GM12878 (cell line): ENCODE measurements around the gene RHOF. TPM values are rescaled to one million over a fixed set of nuclear protein-coding genes. Genes with fewer than 3 reads are reported as not detected.
A peak's percentile ranks its signal among the peaks of the same experiment; 100 is the strongest.

Experiments
- ATF7 ChIP-seq: fragments of 450-650 bp; IDR thresholded peaks from 2 replicates; pipeline ENCODE4 v1.6.1; 2016; ENCODE audit warnings: low read depth, mild to moderate bottlenecking
- BMI1 ChIP-seq: fragments of 450-650 bp; IDR thresholded peaks from 2 replicates; pipeline ENCODE4 v1.6.1; 2016; ENCODE audit warnings: mild to moderate bottlenecking, moderate library complexity, borderline replicate concordance
- CBFB ChIP-seq: IDR thresholded peaks from 2 replicates; pipeline ENCODE4 v1.6.1; 2016; ENCODE audit warnings: antibody characterized with exemption, low read depth
- CHD1 ChIP-seq: IDR thresholded peaks from 2 replicates; pipeline ENCODE4 v1.6.1; 2012; ENCODE audit warnings: low read depth, low read length, improper control_type of control experiment
- CHD2 ChIP-seq: IDR thresholded peaks from 2 replicates; pipeline ENCODE4 v1.6.1; 2011; ENCODE audit warnings: low read depth, low read length, improper control_type of control experiment, borderline replicate concordance
- E4F1 ChIP-seq: fragments of 450-650 bp; IDR thresholded peaks from 2 replicates; pipeline ENCODE4 v1.6.1; 2018; ENCODE audit warnings: borderline replicate concordance, mild to moderate bottlenecking; ENCODE audit not compliant: partially characterized antibody
- HDGF ChIP-seq: fragments of 450-650 bp; IDR thresholded peaks from 2 replicates; pipeline ENCODE4 v1.6.1; 2016; ENCODE audit warnings: antibody characterized with exemption
- IKZF2 ChIP-seq, 2 experiments: fragments of 450-650 bp; IDR thresholded peaks; 2 replicates each; pipeline ENCODE4 v1.6.1; 2017; ENCODE audit warnings: mild to moderate bottlenecking in 2 of 2, moderate library complexity in 2 of 2
- MXI1 ChIP-seq: fragments of 150-350 bp; IDR thresholded peaks from 2 replicates; pipeline ENCODE4 v1.6.1; 2011; ENCODE audit warnings: low read depth, mild to moderate bottlenecking, inconsistent platforms, low read length, improper control_type of control experiment
- POLR2A ChIP-seq: IDR thresholded peaks from 2 replicates; pipeline ENCODE4 v1.6.1; 2011; ENCODE audit warnings: low read depth, mild to moderate bottlenecking, low read length
- POLR2AphosphoS5 ChIP-seq: IDR thresholded peaks from 2 replicates; pipeline ENCODE4 v1.6.1; 2011; ENCODE audit warnings: mild to moderate bottlenecking, low read length, inconsistent platforms
- RCOR1 ChIP-seq: conservative IDR thresholded peaks from 2 replicates; pipeline ENCODE4 v1.6.1; 2012; ENCODE audit warnings: low read depth, low read length, improper control_type of control experiment
- RELA ChIP-seq: fragments of 450-650 bp; IDR thresholded peaks from 2 replicates; pipeline ENCODE4 v1.8.0; 2014; ENCODE audit warnings: borderline replicate concordance; ENCODE audit not compliant: partially characterized antibody
- RFX5 ChIP-seq: IDR thresholded peaks from 2 replicates; pipeline ENCODE4 v1.6.1; 2011; ENCODE audit warnings: low read depth, low read length, improper control_type of control experiment
- SIN3A ChIP-seq: IDR thresholded peaks from 2 replicates; pipeline ENCODE4 v1.6.1; 2012; ENCODE audit warnings: low read depth, low read length, improper control_type of control experiment
- SKIL ChIP-seq: fragments of 450-650 bp; IDR thresholded peaks from 2 replicates; pipeline ENCODE4 v1.6.1; 2017; ENCODE audit warnings: mild to moderate bottlenecking, low read depth, inconsistent platforms; ENCODE audit not compliant: poor library complexity, severe bottlenecking
- TCF3 ChIP-seq: IDR thresholded peaks from 2 replicates; pipeline ENCODE4 v1.6.1; 2012; ENCODE audit warnings: low read depth, mild to moderate bottlenecking, low read length, borderline replicate concordance; ENCODE audit not compliant: insufficient read depth
- WRNIP1 ChIP-seq: IDR thresholded peaks from 2 replicates; pipeline ENCODE4 v1.6.1; 2011; ENCODE audit warnings: low read depth, low read length, improper control_type of control experiment, borderline replicate concordance
- ZZZ3 ChIP-seq: IDR thresholded peaks from 2 replicates; pipeline ENCODE4 v1.6.1; 2011; ENCODE audit warnings: low read depth; ENCODE audit not compliant: control insufficient read depth, insufficient read length
- polyA plus RNA-seq, 11 experiments: library from polyadenylated mRNA; depleted of rRNA in 4 of 11; unstranded in 6 of 11; stranded (reverse) in 5 of 11; fragments of >200 nt; fragmentation: Nextera tagmentation in 4 of 11; fragmentation: Illumina TruSeq in 1 of 11; extraction: Ambion mirVana in 4 of 11; extraction: Trizol in 1 of 11; gene quantifications; 1 replicate in 1 of 11; 2 replicates in 10 of 11; pipeline versions ENCODE4 v1.2.1 to v1.2.3, GENCODE V29; 2011 to 2016; ENCODE audit warnings: inconsistent platforms in 2 of 11, missing spikeins in 2 of 11, low read depth in 1 of 11
- total RNA-seq, 4 experiments: library from RNA; depleted of rRNA in 3 of 4; stranded (reverse); fragments of >200 nt in 3 of 4; fragmentation: Illumina TruSeq in 1 of 4; extraction: Trizol in 1 of 4; gene quantifications; 2 replicates each; pipeline versions ENCODE4 v1.2.1 to v1.2.3, GENCODE V29; 2013 to 2021
- TF ChIP-seq, protein P1 (sequence below): IDR thresholded peaks from 2 replicates; pipeline ENCODE4 v1.6.1; 2012; ENCODE audit warnings: low read depth, low read length, improper control_type of control experiment
- TF ChIP-seq, protein P2 (sequence below): fragments of 450-650 bp; IDR thresholded peaks from 2 replicates; pipeline ENCODE4 v1.6.1; 2016; ENCODE audit warnings: mild to moderate bottlenecking

Gene RHOF
- total and polyA plus RNA-seq, 10 of the 15 experiments (the other 5 are each of a cell fraction or from before 2014, with no cell fraction given) = 6.1 to 78.7 (median 39.7) TPM

DNA sequence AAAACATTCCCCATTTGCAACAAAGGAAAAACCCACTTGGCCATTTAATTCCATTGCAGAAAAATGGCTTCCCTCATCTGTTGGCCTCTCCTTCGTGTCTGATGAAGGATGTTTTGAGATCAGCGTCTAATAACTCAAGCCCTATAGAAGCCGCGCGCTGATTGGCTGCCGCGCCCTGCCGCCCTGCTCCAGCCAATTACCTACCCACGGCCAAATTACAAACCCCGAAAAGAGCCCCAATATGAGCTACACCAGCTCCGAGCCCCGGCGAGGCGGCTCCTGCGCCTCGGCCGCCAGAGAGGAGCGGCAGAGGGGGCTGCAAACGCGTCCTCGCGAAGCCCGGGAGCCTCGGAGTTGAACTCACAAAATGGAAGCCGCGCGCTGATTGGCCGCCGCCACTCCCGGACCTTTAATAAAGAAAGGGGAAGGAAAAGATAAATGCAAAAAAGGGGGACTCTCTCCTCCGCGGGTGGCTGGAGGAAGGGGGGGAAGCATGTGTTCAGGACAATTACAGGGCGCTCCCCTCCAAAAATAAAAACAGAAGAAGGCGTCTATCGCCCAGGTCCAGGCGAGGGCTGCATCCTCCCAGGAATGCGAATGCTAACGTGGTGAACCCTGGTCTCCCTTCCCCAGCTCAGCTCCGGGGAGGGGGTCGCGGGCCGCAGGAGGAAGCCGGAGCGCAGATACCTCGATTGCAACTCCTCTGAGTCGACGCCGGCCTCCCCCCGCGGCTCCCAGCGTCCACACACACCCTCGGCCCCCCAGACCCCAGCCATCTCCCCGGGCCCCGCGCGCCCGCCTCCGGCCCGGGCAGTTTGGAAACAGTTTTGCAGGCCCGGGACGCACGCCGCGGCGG lies 9.6 kb upstream of the RHOF start (continued):
- TF ChIP-seq CBFB (peak; percentile 89), SKIL (peak; percentile 42), TCF3 (peak; percentile 47; the same call in 1 of the 2 replicates), IKZF2 (IDR thresholded peaks at IDR 0.05) (peak in 1 of 2 experiments; percentile 38; a peak in 2 of 4 replicates), RFX5 (no peak), POLR2AphosphoS5 (peak; percentile 99), BMI1 (no peak), MXI1 (0 out of 2 replicates have a peak, but pooled peaks have one; percentile 70), SIN3A (0 out of 2 replicates have a peak, but pooled peaks have one; percentile 32), RCOR1 (no peak), POLR2A (peak; percentile 89), CHD2 (peak; percentile 91), CHD1 (peak; percentile 2; the same call in 1 of the 2 replicates), HDGF (0 out of 2 replicates have a peak, but pooled peaks have one; percentile 44), ZZZ3 (no peak), WRNIP1 (no peak), E4F1 (peak; percentile 6), RELA (peak; percentile 41), ATF7 (peak; percentile 28; the same call in 1 of the 2 replicates)
- TF ChIP-seq, protein P1, sequence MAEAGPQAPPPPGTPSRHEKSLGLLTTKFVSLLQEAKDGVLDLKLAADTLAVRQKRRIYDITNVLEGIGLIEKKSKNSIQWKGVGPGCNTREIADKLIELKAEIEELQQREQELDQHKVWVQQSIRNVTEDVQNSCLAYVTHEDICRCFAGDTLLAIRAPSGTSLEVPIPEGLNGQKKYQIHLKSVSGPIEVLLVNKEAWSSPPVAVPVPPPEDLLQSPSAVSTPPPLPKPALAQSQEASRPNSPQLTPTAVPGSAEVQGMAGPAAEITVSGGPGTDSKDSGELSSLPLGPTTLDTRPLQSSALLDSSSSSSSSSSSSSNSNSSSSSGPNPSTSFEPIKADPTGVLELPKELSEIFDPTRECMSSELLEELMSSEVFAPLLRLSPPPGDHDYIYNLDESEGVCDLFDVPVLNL = 0 out of 2 replicates have a peak, but pooled peaks have one; percentile 20
- TF ChIP-seq, protein P2, sequence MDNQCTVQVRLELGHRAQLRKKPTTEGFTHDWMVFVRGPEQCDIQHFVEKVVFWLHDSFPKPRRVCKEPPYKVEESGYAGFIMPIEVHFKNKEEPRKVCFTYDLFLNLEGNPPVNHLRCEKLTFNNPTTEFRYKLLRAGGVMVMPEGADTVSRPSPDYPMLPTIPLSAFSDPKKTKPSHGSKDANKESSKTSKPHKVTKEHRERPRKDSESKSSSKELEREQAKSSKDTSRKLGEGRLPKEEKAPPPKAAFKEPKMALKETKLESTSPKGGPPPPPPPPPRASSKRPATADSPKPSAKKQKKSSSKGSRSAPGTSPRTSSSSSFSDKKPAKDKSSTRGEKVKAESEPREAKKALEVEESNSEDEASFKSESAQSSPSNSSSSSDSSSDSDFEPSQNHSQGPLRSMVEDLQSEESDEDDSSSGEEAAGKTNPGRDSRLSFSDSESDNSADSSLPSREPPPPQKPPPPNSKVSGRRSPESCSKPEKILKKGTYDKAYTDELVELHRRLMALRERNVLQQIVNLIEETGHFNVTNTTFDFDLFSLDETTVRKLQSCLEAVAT = peak; percentile 99
